Limb (tissue), 2 donors: ENCODE results near the gene GLI3.

Experiments used
- DNase-seq, 2 donors: peaks; one replicate each; pipeline ENCODE4 v3.0.0-alpha.2; 2016; ENCODE audit errors: extremely low spot score in 2 of 2

Gene GLI3

DNA sequence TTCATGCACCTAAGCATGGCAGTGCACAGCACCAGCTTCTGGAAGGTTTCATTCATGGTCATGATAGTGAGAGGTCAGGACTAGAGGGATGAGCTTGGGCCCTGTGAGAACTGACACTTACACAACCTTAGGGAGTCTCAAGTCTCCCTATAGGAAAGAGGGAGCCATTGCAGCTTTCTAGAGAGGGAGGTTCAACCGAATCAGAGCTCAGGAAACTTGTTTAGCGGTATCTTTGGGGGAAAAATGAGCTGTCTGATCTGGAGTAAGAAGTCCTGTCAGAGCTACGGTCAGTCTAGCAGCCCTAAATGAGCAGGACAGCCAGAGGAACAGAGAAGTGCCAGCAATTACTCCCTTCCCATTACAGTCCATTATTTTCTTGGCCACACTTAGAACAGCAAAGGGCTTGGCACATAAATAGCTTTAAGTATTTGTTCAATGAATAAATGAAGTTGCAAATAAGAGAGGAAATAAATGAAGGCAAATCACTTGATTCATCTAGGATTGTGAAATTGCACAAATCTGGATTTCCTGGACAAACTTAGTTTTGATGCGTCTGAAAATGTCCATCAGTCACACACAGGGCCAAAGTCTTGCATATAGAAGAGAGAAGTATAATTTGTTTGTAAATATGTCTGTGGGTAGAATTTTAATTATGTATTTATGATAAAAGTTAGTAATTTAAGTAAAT lies 262.0 kb downstream of the GLI3 start:
- DNase-seq, result no peak

DNA sequence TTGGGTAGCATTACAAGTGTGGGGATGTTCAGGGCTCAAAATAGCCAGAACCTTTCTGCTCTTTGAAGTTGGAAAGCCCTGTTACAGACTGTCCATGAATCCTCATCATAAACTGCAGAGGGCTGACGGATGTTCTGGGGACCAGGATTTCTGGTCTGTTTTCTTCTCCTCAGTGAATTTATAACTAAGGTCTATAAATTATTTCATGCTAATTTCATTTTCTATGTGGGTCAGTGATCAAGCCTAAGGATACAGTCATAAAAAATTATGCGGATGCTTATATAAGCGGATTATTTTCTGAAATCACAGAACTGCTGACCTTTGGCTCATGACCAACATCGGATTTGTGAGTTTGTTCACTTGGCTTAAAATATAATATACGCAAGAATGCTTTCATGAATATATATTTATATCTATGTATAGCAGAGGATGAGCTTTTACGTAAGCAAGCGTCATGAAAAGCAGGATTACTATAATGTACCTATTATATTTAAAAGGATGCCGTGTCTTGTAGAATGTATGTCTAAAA lies 263.7 kb downstream of the GLI3 start:
- DNase-seq, result no peak

DNA sequence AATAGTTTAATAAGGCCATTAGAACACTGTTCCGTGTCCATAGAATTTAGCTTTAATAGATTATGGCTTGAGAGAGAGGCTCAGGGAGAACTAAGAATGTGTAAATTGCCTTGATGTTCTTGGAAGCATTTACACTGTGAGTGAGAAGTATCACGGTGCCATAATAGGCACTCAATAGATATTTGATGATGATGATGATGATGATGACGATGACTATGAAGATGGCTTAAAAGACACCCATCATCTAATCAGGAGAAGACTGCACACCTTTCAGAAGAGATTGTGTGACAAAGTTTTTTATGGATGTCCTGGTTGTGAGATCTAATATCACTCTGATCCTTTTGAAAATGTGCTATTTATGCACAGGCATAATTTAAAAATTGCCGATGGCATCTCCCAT lies 264.2 kb downstream of the GLI3 start:
- no peak for DNase-seq

DNA sequence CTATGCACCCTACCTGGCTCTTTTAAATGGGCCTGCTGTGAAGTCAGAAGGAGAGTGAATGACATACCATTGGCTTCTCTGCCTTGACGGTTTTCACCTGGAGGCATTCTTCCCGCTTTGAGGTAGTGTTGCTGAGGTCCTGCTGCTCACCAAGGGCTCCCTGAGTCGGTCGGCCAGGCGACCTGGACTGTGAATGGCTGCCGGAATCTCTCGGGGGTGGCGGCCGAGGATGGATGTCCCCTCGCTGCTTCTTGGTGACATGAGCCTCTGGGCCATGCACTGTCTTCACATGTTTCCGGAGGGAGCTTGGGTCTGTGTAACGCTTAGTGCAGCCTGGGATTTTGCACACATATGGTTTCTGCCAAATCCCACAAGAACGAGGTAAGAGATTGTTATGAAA lies 264.7 kb downstream of the GLI3 start:
- no peak for DNase-seq

DNA sequence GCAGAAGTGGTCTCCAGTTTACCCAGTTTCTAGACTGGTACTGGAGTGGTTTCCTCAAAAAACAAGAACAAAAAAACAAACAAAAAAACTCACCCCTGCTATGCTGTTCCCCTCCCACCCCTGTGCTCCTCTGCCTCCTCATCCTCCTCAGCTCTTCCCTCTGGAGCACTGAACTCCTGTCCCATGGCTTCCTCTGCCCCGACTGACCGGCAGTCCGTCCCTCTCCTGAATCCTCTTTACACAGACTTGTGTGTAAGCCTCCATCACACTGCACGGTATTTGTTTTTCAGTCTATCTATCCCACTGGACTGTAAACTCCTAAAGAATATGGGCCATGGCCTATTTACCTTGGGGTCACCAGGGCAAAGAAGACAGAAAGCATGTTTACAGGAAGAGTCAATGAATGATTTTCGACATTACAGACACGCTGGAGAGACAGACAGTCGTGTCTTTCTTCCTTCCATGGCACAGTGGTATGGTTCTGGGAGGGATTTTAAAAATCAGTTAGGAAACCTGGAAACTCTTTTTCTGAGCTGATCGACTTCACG lies 265.3 kb downstream of the GLI3 start:
- no peak for DNase-seq

DNA sequence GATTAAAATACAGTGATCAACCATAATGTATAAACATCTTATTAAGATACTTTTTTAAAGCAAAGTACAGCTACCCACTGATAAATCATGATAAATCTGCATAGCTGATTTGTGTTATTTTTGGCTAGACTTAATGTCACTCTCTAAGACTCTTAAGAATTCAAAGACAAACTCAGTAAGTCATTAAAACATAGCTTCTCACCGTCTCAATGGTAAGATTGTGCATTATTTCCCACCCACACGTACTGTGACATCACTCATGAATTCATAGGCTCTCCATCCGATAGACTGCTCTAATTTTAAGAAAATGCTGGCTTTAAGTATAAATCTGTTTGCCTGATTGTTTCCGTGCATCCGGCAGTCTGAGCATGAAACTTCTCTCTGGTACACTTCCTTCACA lies 266.1 kb downstream of the GLI3 start:
- DNase-seq, result no peak

DNA sequence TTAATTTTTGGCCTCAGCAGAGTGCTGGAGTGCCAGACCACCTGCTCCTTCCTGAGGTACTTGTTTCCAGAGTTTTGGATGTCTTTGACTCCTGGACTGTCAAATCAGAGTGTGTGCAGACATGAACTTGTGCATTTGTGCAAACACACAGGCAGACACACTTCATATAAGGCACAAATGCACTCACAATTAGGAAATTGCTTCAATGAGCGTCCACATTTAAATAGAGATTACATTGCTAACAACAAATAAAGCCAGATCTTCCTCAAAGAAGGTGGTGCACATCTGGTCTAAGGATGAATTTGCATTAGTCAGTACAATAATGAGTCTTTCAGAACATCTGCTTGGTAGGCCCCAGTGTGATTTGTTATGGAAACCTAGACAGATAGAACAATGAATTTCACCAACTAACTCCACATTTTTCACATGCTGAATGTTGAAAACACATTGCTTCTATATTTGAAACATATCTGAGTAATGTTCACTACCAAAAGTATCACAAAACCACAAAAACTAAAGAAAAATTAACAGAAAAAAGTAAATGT lies 267.4 kb downstream of the GLI3 start:
- no peak for DNase-seq

DNA sequence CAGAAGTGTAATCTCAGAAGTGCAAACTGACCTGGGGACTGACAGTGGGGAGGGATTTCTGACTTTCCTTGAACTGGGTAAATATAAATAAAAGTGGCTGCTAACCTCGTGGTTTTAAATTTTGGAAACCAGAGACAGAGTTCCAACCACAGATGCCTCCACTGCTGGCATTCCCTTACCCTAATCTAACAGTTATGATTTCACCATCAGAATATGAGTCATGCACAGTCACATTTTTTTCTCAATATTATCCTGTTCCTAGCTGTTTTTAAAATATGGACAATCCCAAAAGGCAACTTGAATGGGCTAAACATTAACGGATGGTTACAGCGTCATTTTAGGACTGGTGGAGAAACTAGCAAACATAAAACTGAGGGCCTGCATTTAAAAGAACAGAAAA lies 269.9 kb downstream of the GLI3 start:
- no peak for DNase-seq

DNA sequence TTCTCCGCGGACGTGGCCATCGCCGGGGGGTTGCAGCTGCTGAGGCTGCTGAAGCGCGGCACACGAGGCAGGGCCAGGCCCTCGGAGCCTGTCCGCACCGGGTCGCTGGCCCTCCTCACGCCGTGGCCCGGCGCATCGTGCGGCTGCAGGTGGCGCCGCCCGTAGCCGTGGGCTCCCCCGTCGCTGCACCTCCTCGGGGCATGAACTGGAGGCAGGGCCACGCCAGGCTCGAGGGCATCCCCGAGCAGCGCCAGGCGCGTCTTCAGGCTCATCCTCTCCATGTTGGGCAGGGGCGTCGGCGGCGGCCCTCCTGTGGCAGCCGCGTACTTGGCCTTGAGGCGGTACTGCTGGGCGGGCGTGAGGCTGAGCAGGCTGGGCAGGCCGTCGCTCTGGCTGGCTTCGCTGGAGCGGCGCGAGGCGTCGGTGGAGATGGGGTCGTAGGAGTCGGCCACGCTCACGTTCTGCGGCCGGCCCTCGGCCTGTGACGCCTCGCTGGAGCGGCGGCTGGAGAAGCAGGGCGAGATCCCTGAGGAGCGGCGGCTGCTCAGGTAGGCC lies 271.0 kb downstream of the GLI3 start:
- DNase-seq, result no peak

DNA sequence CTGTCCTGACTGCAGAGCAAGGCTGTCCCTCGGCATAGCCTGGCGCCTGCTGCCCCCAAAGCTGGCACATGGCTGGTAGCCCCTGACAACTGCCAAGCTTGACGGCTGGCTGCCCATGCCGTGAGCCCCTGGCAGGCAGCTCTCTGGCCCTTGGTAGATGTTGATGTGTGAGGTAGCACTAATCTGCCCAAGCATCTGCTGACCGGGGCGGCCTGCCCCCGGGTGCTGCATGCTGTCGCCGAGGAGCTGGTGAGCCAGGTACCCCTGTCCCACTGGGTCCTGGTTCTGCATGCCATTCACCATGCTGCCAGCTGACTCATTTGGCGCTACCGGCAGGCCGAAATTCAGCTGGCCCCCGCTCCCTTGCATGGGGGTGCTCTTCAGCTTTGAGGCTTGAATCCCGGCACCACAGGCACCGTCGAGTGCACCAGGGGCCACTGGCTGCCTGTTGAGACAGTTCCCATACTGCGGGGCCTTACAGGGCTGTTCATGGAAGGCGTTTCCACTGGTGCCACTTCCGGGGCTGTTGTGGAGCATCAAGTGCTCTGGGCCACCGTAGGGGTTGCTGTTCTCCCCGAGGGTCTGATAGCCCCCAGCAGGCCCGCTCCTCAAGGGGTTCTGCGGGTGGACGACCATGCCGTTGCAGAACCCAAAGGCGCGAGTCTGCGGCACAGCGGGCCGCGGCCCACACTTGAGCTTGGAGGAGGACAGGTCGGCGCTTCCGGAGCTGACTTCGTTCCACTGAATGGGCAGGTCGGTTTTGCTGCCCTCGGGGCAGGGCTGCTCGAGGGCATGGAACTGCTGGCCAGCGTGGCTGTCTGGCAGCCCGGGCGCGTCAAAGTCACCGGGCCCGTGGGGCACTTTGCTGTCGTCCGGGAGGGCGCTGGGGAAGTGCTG lies 271.9 kb downstream of the GLI3 start:
- DNase-seq, result no peak

DNA sequence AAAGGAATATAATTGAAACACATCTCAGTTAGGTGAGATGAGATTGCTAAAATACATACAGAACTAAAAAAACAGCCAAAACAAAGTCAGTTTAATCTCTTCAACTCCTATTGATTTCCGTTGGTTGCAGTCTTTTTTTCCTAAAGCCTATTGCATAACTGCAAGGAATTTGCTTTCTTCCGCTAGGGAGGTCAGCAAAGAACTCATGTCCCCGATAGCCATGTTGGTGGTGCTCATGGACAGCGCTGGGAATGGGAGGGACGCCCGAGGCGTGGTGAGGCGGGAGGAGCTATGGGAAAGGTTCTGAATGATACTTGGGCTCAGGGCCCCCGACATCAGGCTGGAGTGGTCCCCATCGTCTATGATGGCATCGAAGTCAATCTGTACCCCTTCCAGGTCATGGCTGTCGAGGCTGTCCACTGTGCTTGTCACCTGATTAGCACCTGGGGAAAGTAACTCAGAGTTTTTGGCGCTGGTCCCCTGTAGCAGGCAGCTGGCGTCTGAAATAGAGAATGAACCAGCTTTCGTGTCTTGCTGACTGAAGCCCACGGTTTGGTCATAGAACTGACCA lies 272.7 kb downstream of the GLI3 start:
- no peak for DNase-seq

DNA sequence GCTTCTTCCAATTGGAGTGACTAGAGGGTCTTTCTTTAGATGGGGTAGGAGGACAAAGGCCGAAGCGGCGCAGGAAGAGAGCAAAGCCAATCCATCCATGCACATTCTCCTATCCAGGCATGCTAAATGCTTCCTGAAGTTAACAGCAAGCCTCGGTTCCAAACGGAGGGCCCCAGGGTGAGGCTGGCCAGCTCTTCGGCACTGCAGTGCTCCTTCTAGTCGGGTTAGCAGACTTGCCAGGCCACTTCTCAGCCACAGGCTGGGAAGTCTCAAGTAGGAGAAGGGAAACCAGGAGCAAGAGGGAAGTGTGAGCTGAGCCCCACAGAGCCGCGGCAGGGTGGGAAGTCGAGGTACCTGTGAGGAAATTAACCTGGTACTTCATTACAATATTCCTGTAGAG lies 280.3 kb downstream of the GLI3 start:
- peak in 1 of 2 donors; percentile 10 for DNase-seq

DNA sequence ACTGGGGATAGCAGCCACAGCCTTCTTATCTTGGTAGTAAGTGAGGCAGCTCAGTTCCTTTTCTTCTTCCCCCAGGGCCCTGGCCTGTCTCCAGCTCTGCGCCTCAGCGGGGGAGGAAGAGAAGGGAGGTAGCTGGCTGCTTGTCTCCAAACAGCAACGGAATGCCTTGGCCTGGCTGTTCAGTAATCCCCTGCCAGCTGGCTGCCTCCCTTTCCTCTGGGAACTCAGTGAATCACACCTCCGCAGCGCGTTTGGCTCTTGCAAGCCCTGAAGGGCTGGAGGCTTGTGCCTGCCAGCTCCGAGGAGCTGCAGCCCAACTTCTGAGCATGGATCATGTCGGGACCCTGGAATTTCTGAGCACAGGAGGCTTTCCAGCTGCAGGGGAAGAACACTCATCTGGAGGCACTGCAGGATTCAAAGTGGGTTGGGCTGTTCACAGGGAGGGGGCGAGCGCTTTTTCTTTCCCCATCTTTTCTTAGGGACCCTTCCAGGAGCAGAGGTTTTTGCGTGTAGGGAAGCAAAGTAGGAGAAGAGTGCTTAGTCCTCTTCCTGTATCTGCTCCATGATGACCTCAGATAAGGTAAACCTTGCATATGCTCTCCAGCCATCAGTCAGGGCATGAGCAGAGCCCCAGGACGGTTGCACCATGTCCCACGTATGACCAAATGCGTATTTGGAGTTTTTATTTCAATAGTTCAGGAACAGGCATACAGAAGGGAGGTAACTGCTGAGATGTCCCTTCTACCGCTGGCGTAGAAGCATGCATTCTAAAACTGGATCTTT lies 280.9 kb downstream of the GLI3 start:
- DNase-seq, result peak; percentile 88 to 92

DNA sequence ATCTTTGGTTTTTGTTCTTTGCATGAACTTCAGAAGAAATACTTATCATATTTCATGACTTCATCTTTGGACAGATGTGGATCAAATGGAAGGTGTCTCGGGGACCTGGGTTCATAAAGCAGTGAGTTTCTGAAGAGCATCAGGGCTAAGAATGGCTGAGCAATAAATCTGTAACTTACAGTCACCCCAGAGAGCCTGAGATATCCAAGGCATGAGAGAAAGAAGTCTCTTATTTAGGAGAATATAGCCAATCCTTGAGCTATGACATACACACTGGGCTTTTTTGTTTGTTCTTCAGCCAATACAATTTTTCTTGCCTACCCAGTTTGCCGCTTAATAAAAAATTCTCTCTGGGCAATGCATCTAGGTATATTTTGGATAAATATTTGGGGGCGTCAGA lies 281.6 kb downstream of the GLI3 start:
- DNase-seq, result no peak

DNA sequence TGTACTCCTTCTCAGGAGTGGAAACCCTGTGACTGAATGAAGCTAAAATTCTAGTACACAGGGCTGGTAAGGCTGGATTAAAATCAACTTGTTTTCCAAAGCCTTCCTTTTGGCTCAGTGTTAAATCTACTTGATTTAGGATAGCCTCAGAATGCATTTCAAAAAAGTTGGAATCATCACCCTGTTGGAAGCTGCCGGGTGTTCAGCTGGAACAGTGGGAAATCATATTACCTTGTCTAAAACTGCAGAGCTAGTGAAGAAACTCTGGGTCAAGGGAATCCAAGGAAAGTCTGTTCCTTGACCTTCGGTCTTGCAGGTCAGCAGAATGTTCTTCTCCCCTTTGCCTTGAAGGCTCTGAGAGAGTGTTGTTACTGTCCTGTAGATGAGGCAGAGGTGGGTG lies 282.0 kb downstream of the GLI3 start:
- peak in 1 of 2 donors; percentile 17 for DNase-seq

DNA sequence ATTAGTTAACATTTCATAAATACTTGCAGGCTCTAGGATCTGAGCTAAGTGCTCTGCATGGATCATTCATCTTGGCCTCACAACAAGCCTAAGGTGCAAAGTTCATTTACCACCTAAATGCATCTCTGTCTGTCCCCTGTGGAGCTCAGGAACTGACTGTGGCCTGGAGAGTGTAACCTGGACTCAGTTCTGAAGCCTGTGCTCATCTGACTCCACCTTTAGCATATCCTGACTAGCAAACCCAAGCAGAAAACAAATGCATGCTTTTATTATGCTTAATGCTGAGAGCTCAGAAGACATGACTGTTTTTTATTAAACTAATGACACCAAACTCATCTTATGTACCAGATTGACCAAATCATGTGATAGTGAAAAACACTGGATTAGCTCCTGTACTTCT lies 288.5 kb downstream of the GLI3 start:
- no peak for DNase-seq

DNA sequence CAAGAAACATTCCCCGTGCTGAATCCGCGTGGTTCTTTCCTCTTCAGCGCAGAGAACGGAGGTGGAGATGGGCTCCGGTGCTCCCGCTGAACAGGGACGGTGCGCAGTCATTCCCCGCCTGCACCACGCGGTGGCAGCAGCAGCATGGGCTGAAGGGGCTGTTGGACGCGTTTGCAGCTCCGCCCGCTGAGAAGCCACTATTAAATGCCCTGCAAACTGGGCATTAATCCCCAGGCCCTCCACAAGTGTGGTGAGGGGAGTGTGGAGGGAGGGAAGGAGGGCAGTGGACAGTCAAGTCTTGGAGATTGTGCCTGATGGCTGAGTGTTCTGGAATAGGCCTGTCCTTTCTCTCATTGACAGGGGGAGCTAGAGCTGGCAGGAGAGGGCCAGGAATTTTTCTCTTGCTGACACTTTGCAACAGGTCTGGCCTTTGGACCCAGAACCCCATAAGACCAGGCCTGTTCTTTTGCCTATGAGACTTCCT lies 293.9 kb downstream of the GLI3 start:
- peak; percentile 83 to 93 for DNase-seq

DNA sequence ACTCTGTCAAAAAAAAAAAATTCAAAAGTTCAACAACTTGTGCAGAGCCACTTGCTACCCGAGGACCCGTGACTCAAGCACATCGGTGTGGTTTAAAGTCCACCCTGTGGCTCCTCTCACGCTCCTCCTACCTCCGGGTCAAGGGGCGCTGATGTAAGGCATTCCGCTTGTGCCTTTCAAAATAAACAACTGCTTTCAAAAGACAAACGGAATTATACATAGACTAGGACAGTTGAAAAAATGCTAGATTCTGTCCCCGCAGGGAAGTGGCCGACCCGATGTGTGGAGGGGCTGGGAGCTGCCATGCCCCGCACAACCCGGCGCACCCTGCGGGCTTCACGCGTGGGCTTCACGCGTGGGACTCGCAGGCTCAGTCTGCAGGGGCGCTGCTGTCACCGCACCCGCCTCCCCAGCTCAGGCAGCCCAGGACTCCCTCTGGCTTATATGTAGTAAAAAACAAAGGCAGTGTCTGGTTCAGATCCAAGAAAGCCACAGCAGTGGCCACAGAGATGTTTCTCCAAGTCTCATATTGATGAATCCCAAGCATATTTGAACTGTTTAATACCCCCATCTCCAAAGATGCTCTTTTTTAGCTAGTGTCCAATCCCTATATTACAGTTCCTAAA lies 294.4 kb downstream of the GLI3 start:
- DNase-seq, result peak in 1 of 2 donors; percentile 48

DNA sequence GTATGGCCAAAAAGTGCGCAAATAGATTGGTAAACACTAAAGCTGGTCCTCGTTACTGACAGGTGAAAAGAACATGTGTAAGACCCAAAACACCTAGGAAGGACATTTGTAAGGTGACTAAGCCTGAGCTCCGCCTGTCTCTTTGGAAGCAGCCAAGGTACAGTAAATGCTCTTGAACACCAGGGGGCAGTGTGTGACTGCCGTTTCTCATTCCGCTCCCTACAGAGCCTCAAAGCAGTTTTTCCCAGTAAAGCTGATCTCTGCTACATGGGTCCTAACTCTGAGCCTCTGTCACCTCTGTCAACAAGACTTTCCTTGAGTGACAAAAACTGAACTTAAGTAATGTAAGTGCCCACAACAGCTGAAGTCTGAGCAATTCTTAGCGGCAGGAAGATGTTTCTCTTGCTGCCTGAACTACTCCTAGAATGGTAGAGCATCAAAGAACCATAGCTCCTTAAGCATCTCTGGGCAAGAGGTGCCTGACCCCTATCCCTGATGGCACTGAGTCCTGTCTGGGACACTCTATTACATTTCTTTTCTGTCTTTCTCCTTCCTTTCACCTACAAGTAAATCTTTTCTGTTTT lies 296.2 kb downstream of the GLI3 start:
- DNase-seq, result peak; percentile 75 to 84

DNA sequence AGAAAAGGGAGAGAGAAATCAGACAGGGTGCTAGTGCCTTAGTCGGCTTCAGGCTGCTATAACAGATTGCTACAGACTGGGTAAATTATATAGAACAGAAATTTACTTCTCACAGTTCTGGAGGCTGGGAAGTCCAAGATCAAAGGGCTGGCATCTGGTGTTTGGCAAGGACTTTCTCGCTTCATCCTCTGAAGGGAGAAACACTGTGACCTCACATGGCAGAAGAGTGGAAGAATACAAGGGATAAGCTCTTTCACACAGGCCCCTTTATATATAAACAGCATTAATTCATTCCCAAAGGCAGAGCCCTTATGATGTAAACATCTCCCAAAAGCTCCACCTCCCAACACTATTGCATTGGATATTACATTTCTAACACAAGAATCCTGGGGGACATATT lies 298.6 kb downstream of the GLI3 start:
- no peak for DNase-seq
